DND-41 (cell line): Measurements from ENCODE around the gene TOMM34.

Experiments
- EZH2 ChIP-seq: IDR thresholded peaks from 3 replicates; pipeline ENCODE4 v1.6.1; 2012; ENCODE audit warnings: borderline replicate concordance, low read depth, mild to moderate bottlenecking, moderate library complexity, low read length, inconsistent platforms; ENCODE audit not compliant: severe bottlenecking
- TF ChIP-seq, protein P1 (sequence below): IDR thresholded peaks from 2 replicates; pipeline ENCODE4 v1.5.1; 2012; ENCODE audit warnings: borderline replicate concordance, low read length, moderate library complexity, mild to moderate bottlenecking; ENCODE audit not compliant: poor library complexity, severe bottlenecking; ENCODE audit errors: extremely low read depth

DNA sequence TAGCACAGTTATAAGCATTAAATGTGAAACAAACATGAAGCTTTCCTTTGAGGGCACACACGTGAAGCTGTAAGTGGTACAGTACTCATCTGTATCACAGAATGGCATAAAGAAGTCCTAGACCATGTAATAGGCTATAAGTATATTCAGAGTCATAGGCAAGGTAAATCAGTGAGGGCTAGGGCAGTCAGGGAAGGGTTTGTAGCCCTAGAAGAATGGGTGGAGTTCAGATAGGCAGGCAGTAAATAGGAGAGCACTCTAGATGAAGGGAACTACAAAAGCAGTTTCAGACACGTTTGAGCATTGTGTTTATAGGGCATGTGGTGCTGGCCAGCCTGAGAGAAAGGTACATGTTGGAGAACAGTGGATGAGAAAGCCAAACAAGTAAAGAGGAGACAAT, 65.2 kb downstream of the TOMM34 start:
- TF ChIP-seq, protein P1, sequence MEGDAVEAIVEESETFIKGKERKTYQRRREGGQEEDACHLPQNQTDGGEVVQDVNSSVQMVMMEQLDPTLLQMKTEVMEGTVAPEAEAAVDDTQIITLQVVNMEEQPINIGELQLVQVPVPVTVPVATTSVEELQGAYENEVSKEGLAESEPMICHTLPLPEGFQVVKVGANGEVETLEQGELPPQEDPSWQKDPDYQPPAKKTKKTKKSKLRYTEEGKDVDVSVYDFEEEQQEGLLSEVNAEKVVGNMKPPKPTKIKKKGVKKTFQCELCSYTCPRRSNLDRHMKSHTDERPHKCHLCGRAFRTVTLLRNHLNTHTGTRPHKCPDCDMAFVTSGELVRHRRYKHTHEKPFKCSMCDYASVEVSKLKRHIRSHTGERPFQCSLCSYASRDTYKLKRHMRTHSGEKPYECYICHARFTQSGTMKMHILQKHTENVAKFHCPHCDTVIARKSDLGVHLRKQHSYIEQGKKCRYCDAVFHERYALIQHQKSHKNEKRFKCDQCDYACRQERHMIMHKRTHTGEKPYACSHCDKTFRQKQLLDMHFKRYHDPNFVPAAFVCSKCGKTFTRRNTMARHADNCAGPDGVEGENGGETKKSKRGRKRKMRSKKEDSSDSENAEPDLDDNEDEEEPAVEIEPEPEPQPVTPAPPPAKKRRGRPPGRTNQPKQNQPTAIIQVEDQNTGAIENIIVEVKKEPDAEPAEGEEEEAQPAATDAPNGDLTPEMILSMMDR: no peak
- TF ChIP-seq EZH2: no peak
